ENCODE data around the gene RFXANK.

DNA sequence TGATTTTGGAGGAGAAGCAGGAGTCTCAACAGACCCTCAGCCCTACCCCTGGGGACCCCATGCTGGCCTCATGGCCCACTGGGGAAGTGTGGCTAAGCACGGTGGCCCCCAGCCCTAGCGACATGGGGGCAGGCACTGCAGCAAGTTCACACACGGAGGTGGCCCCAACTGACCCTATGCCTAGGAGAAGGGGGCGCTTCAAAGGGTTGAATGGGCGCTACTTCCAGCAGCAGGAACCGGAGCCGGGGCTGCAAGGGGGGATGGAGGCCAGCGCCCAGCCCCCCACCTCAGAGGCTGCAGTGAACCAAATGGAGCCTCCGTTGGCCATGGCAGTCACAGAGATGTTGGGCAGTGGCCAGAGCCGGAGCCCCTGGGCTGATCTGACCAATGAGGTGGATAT, 34.6 kb downstream of the RFXANK start:
- TF ChIP-seq JUN (CRISPR knock-in tag; IDR thresholded peaks at IDR 0.05) (no peak), ZNF121 (CRISPR knock-in tag; IDR thresholded peaks at IDR 0.05) (no peak)
- TF ChIP-seq, protein P1, sequence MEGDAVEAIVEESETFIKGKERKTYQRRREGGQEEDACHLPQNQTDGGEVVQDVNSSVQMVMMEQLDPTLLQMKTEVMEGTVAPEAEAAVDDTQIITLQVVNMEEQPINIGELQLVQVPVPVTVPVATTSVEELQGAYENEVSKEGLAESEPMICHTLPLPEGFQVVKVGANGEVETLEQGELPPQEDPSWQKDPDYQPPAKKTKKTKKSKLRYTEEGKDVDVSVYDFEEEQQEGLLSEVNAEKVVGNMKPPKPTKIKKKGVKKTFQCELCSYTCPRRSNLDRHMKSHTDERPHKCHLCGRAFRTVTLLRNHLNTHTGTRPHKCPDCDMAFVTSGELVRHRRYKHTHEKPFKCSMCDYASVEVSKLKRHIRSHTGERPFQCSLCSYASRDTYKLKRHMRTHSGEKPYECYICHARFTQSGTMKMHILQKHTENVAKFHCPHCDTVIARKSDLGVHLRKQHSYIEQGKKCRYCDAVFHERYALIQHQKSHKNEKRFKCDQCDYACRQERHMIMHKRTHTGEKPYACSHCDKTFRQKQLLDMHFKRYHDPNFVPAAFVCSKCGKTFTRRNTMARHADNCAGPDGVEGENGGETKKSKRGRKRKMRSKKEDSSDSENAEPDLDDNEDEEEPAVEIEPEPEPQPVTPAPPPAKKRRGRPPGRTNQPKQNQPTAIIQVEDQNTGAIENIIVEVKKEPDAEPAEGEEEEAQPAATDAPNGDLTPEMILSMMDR (IDR thresholded peaks at IDR 0.05), result no peak
- TF ChIP-seq, protein P2, sequence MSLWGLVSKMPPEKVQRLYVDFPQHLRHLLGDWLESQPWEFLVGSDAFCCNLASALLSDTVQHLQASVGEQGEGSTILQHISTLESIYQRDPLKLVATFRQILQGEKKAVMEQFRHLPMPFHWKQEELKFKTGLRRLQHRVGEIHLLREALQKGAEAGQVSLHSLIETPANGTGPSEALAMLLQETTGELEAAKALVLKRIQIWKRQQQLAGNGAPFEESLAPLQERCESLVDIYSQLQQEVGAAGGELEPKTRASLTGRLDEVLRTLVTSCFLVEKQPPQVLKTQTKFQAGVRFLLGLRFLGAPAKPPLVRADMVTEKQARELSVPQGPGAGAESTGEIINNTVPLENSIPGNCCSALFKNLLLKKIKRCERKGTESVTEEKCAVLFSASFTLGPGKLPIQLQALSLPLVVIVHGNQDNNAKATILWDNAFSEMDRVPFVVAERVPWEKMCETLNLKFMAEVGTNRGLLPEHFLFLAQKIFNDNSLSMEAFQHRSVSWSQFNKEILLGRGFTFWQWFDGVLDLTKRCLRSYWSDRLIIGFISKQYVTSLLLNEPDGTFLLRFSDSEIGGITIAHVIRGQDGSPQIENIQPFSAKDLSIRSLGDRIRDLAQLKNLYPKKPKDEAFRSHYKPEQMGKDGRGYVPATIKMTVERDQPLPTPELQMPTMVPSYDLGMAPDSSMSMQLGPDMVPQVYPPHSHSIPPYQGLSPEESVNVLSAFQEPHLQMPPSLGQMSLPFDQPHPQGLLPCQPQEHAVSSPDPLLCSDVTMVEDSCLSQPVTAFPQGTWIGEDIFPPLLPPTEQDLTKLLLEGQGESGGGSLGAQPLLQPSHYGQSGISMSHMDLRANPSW (CRISPR knock-in tag; conservative IDR thresholded peaks at IDR 0.05; ENCODE audit: low read depth), result no peak
